K562 (cell line): Measurements from ENCODE around the gene CLNK. TPM values are rescaled to one million over a fixed set of nuclear protein-coding genes. Genes with fewer than 3 reads are reported as not detected.

Experiments
- ATAC-seq: fragments of 200-7000 bp; cut with Tn5 transposase; 3 replicates; pipeline ENCODE4 v1.9.1; 2020; ENCODE audit warnings: moderate library complexity
- BruUV-seq: library from RNA; stranded (reverse); fragments of 400-500 nt; replicated peaks from 2 replicates; lab custom pipeline; 2021; lab: Mats Ljungman, UMichigan
- CTCF ChIA-PET: fragments of 300-600 bp; formaldehyde crosslinking; extraction: SDS; loops from one replicate; lab custom pipeline; 2021; ENCODE audit warnings: low intra/inter-chr PET ratio; lab: Yijun Ruan, JAX
- POLR2A ChIA-PET: fragments of 300-600, 350-650 bp; sonication (Branson Sonifier 250); formaldehyde crosslinking; extraction: SDS; loops from one replicate; lab custom pipeline; 2021; ENCODE audit warnings: antibody characterized with exemption, inconsistent platforms; lab: Yijun Ruan, JAX
- DNase-seq, 4 experiments: peaks; one replicate each; pipeline versions ENCODE4 v3.0.0 to v3.0.0-alpha.2; 2011 to 2018; ENCODE audit warnings: low spot score in 3 of 4, mixed read lengths in 3 of 4; ENCODE audit errors: extremely low read depth in 1 of 4
- FAIRE-seq: peaks from 2 replicates; lab custom pipeline; 2011; peaks lifted over from hg19 to GRCh38; lab: Jason Lieb, UNC
- H2AFZ ChIP-seq: 2 replicates; pipeline ENCODE4 v1.6.0; 2011; ENCODE audit warnings: low read depth, low read length, control low read depth, inconsistent platforms
- H3K27ac ChIP-seq: fragments of 200-600 bp; 3 replicates; pipeline ENCODE4 v1.8.0; 2011; ENCODE audit warnings: low read depth, mild to moderate bottlenecking, control low read depth, inconsistent platforms, low read length, moderate library complexity, mixed read lengths; ENCODE audit errors: extremely low read depth
- H3K27me3 ChIP-seq, 2 experiments: fragments of 300-600 bp in 1 of 2; 2 replicates in 1 of 2; 3 replicates in 1 of 2; pipeline versions ENCODE4 v1.6.0 to v1.8.0; 2011; ENCODE audit warnings: inconsistent platforms in 2 of 2, low read length in 2 of 2, mild to moderate bottlenecking in 1 of 2, mixed read lengths in 1 of 2, moderate library complexity in 1 of 2; ENCODE audit not compliant: control insufficient read depth in 2 of 2, insufficient read depth in 2 of 2
- H3K36me3 ChIP-seq: fragments of 300-600 bp; 3 replicates; pipeline ENCODE4 v1.8.0; 2011; ENCODE audit warnings: mild to moderate bottlenecking, low read length, inconsistent platforms; ENCODE audit not compliant: control insufficient read depth, insufficient read depth
- H3K4me1 ChIP-seq, 2 experiments: fragments of 200-600 bp in 1 of 2; replicated peaks in 1 of 2; 2 replicates in 1 of 2; 3 replicates in 1 of 2; pipeline versions ENCODE4 v1.5.1 to v1.8.0; 2011; ENCODE audit warnings: inconsistent platforms in 2 of 2, low read length in 2 of 2, mild to moderate bottlenecking in 1 of 2, mixed read lengths in 1 of 2, moderate library complexity in 1 of 2; ENCODE audit not compliant: control insufficient read depth in 2 of 2, insufficient read depth in 2 of 2
- H3K4me2 ChIP-seq: 2 replicates; pipeline ENCODE4 v1.6.1; 2011; ENCODE audit warnings: low read length, control low read depth, inconsistent platforms, mixed read lengths; ENCODE audit not compliant: insufficient read depth
- H3K4me3 ChIP-seq: fragments of 200-600 bp; sonication (generic), shearing (Covaris generic); 2 replicates; pipeline ENCODE4 v1.5.1; 2016; ENCODE audit warnings: control low read depth, inconsistent platforms
- H3K79me2 ChIP-seq: fragments of 200-600 bp; 3 replicates; pipeline ENCODE4 v1.8.0; 2011; ENCODE audit warnings: low read length, inconsistent platforms; ENCODE audit not compliant: control insufficient read depth, insufficient read depth
- H3K9ac ChIP-seq, 2 experiments: 2 replicates each; pipeline versions ENCODE4 v1.6.0 to v1.6.1; 2011; ENCODE audit warnings: low read depth in 2 of 2, low read length in 2 of 2, control low read depth in 1 of 2, inconsistent platforms in 1 of 2, mild to moderate bottlenecking in 1 of 2, mixed read lengths in 1 of 2; ENCODE audit not compliant: insufficient read depth in 1 of 2
- H3K9me1 ChIP-seq: one replicate; pipeline ENCODE4 v1.6.0; 2011; ENCODE audit warnings: inconsistent platforms, mild to moderate bottlenecking, low read length, moderate library complexity; ENCODE audit not compliant: control insufficient read depth, insufficient read depth
- H3K9me3 ChIP-seq: replicated peaks from 2 replicates; pipeline ENCODE4 v1.5.1; 2011; ENCODE audit warnings: low read depth, low read length, inconsistent platforms; ENCODE audit not compliant: control insufficient read depth, insufficient read depth
- H4K20me1 ChIP-seq: replicated peaks from 2 replicates; pipeline ENCODE4 v1.6.1; 2011; ENCODE audit warnings: low read length, inconsistent platforms, mixed read lengths; ENCODE audit not compliant: control insufficient read depth, insufficient read depth
- HNRNPLL ChIP-seq: fragments of 200-400 bp; formaldehyde crosslinking; IDR thresholded peaks from 2 replicates; pipeline ENCODE4 v1.6.1; 2017; ENCODE audit warnings: low read length, low read depth, mild to moderate bottlenecking; ENCODE audit not compliant: poor library complexity, severe bottlenecking
- RB1 ChIP-seq: fragments of 450-650 bp; IDR thresholded peaks from 2 replicates; pipeline ENCODE4 v1.6.1; 2017; ENCODE audit warnings: low read depth, mild to moderate bottlenecking
- SMARCE1 ChIP-seq: fragments of 450-650 bp; IDR thresholded peaks from 2 replicates; pipeline ENCODE4 v1.7.1; 2016; ENCODE audit warnings: mild to moderate bottlenecking
- SMC3 ChIP-seq: conservative IDR thresholded peaks from 2 replicates; pipeline ENCODE4 v1.6.1; 2011; ENCODE audit warnings: low read depth, low read length, improper control_type of control experiment; ENCODE audit not compliant: insufficient read depth
- SRSF1 ChIP-seq: fragments of 200-400 bp; formaldehyde crosslinking; IDR thresholded peaks from 2 replicates; pipeline ENCODE4 v1.6.1; 2017; ENCODE audit warnings: mild to moderate bottlenecking, low read depth, low read length, moderate library complexity
- TARDBP ChIP-seq: fragments of 450-650 bp; IDR thresholded peaks from 2 replicates; pipeline ENCODE4 v1.6.1; 2016
- THRAP3 ChIP-seq: fragments of 450-650 bp; IDR thresholded peaks from 2 replicates; pipeline ENCODE4 v1.6.1; 2016; ENCODE audit warnings: mild to moderate bottlenecking, inconsistent platforms, borderline replicate concordance
- ZFPM2 ChIP-seq: fragments of 250-450 bp; sonication (Bioruptor Pico); IDR thresholded peaks from 2 replicates; pipeline ENCODE4 v1.5.1; 2022; ENCODE audit warnings: mild to moderate bottlenecking
- WGBS: fragments of 100-300 bp; shearing (Covaris generic); methylation state at CpG from one replicate; pipeline ENCODE4 v1.1.6; 2016; ENCODE audit warnings: low coverage, mixed read lengths; ENCODE audit not compliant: insufficient coverage; ENCODE audit errors: missing lambda C conversion rate; 5-methylcytosine and 5-hydroxymethylcytosine counted together
- in situ Hi-C: fragments of 300-500 bp; cut with MboI; formaldehyde crosslinking; loops from 4 replicates; pipeline ENCODE4 v1.15.0; 2018; ENCODE audit warnings: inconsistent platforms, mixed read lengths
- intact Hi-C: fragments of 100-400 bp; cut with micrococcal nuclease; formaldehyde crosslinking; loops from 2 replicates; pipeline ENCODE4 v1.14.2; 2022
- polyA plus RNA-seq, 8 experiments: library from polyadenylated mRNA; depleted of rRNA in 4 of 8; stranded (reverse) in 5 of 8; unstranded in 3 of 8; fragments of >200 nt; fragmentation: Nextera tagmentation in 2 of 8; fragmentation: Illumina TruSeq in 1 of 8; extraction: Ambion mirVana in 2 of 8; extraction: Trizol in 1 of 8; gene quantifications; 2 replicates each; pipeline versions ENCODE4 v1.2.1 to v1.2.3, GENCODE V29; 2011 to 2014; ENCODE audit warnings: inconsistent platforms in 1 of 8, missing spikeins in 1 of 8
- total RNA-seq, 7 experiments: library from RNA; depleted of rRNA in 6 of 7; stranded (reverse); fragments of >200 nt in 6 of 7; fragmentation: Illumina TruSeq in 2 of 7; extraction: Trizol in 2 of 7; gene quantifications; 2 replicates each; pipeline versions ENCODE4 v1.2.1 to v1.2.3, GENCODE V29; 2011 to 2021; ENCODE audit warnings: low replicate concordance in 1 of 7
- TF ChIP-seq, protein P1 (sequence below): fragments of 450-650 bp; IDR thresholded peaks from 2 replicates; pipeline ENCODE4 v1.6.1; 2016

Gene CLNK
- total and polyA plus RNA-seq, 9 of the 15 experiments (the other 6 are each of a cell fraction or from before 2014, with no cell fraction given), result not detected

DNA sequence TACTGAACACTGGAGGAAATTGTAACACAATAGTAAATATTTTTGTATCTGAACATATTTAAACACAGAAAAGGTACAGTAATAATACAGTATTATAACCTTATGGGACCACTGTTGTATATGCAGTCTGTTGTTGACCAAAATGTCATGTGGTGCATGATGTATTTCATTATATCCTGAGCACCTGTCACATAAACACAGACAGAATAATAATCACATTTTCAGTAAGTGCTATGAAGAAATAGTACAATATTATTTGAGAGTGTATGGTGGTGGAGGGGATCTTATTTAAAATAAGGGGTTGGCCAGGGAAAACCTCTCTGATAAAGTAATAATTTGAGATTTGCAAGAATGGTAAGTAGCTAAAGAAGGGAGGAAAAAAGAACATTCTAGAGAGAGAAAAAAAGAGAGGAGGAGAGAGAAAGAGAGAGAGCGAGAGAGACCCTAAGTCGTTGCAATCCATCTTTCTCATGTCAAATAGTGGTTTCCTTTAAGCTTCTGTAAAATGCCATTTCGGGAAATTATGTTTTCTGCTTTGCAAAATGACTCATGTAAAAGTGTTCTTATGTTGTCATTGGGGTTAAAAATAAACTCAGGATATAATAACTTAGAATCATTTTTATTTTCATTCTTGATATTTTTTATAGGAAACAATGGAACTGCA is 19.3 kb upstream of the CLNK start:
- H2AFZ ChIP-seq, result no peak overlapping the region
- H3K79me2 ChIP-seq, result no peaks in the 10 kb centered on the region
- no peaks in the 10 kb centered on the region for H3K4me1 ChIP-seq
- no peak overlapping the region for H3K4me3 ChIP-seq
- TF ChIP-seq THRAP3, result no peak
- no peak for TF ChIP-seq SMARCE1
- no peak for TF ChIP-seq SRSF1
- TF ChIP-seq, protein P1, sequence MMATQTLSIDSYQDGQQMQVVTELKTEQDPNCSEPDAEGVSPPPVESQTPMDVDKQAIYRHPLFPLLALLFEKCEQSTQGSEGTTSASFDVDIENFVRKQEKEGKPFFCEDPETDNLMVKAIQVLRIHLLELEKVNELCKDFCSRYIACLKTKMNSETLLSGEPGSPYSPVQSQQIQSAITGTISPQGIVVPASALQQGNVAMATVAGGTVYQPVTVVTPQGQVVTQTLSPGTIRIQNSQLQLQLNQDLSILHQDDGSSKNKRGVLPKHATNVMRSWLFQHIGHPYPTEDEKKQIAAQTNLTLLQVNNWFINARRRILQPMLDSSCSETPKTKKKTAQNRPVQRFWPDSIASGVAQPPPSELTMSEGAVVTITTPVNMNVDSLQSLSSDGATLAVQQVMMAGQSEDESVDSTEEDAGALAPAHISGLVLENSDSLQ, result no peak
- TF ChIP-seq HNRNPLL, result no peak
- TF ChIP-seq TARDBP, result no peak
- TF ChIP-seq SMC3, result no peak
- no peak for TF ChIP-seq RB1
- no peak for TF ChIP-seq ZFPM2 (CRISPR knock-in tag)
- FAIRE-seq (no peak), DNase-seq (no peak), ATAC-seq (no peak)
- no peak overlapping the region for H3K27ac ChIP-seq
- ChIA-PET CTCF (no interaction called here), POLR2A (no interaction called here)
- 0% methylated on average over 3 of the region's 3 CpGs for WGBS
- no peaks in the 10 kb centered on the region for H4K20me1 ChIP-seq
- no peak overlapping the region for H3K9ac ChIP-seq
- H3K27me3 ChIP-seq, result no peaks in the 10 kb centered on the region
- no peaks in the 10 kb centered on the region for H3K36me3 ChIP-seq
- no peaks in the 10 kb centered on the region for H3K9me1 ChIP-seq
- in situ Hi-C loops (no loop called here), intact Hi-C loops (no loop called here)
- H3K9me3 ChIP-seq, result no peaks in the 10 kb centered on the region
- H3K4me2 ChIP-seq, result no peak overlapping the region
- BruUV-seq, result no TSS peak
